GM12864 (cell line): ENCODE measurements around the gene GALNT5.

Experiments used
- DNase-seq: peaks from one replicate; pipeline ENCODE4 v3.0.0-alpha.2; 2011; ENCODE audit warnings: low read depth
- H3K4me3 ChIP-seq: 2 replicates; pipeline ENCODE4 v1.5.1; 2011; ENCODE audit warnings: mild to moderate bottlenecking, low read depth, low read length, control low read depth
- CTCF ChIP-seq: IDR thresholded peaks from 2 replicates; pipeline ENCODE4 v1.5.1; 2011; ENCODE audit warnings: low read depth, mild to moderate bottlenecking, moderate library complexity, low read length, control low read depth, inconsistent platforms; ENCODE audit errors: missing control alignments

Gene GALNT5

GRCh38 chr2:157283468-157283867 lies 26.0 kb downstream of the GALNT5 start:
- DNase-seq: no peak
- TF ChIP-seq CTCF: no peak
- H3K4me3 ChIP-seq: no peak overlapping the region

GRCh38 chr2:157287160-157287559 lies 29.7 kb downstream of the GALNT5 start:
- TF ChIP-seq CTCF: no peak
- no peak overlapping the region for H3K4me3 ChIP-seq

GRCh38 chr2:157290525-157290924 lies 33.0 kb downstream of the GALNT5 start:
- TF ChIP-seq CTCF: no peak
- no peak for DNase-seq
- H3K4me3 ChIP-seq: no peak overlapping the region

More at GRCh38 chr2:157287160-157287559, 29.7 kb downstream of the GALNT5 start:
- no peak for DNase-seq

- no peak for DNase-seq
- no peak for TF ChIP-seq CTCF
- no peak overlapping the region for H3K4me3 ChIP-seq
Observed at GRCh38 chr2:157291018-157291417, 33.5 kb downstream of the GALNT5 start.

- no peak overlapping the region for H3K4me3 ChIP-seq
- no peak for TF ChIP-seq CTCF
- no peak for DNase-seq
Observed at GRCh38 chr2:157292853-157293252, 35.3 kb downstream of the GALNT5 start.

- DNase-seq: no peak
- TF ChIP-seq CTCF: no peak
- H3K4me3 ChIP-seq: no peak overlapping the region
Observed at GRCh38 chr2:157296490-157296889, 39.0 kb downstream of the GALNT5 start.

- H3K4me3 ChIP-seq: no peak overlapping the region
- no peak for DNase-seq
- TF ChIP-seq CTCF: no peak
Observed at GRCh38 chr2:157296958-157297357, 39.5 kb downstream of the GALNT5 start.
